Measurements from ENCODE around the gene SLC26A5.

SLC26A5 gene

GRCh38 chr7:103373866-103374643, 72.0 kb downstream of the SLC26A5 start:
- DNase-seq (ENCODE audit: insufficient read length, low spot score), result no peak
- no peak for TF ChIP-seq CTCF (IDR thresholded peaks at IDR 0.05; ENCODE audit: insufficient read depth, missing control alignments)
- no peak for FAIRE-seq

- TF ChIP-seq CTCF (IDR thresholded peaks at IDR 0.05; ENCODE audit: insufficient read depth, missing control alignments), result no peak
These were observed 76.6 kb downstream of the SLC26A5 start for GRCh38 chr7:103369432-103369831.

GRCh38 chr7:103349805-103350204, 96.2 kb downstream of the SLC26A5 start:
- FAIRE-seq (no peak), DNase-seq (ENCODE audit: insufficient read length, low spot score) (no peak)
- no peak for TF ChIP-seq CTCF (IDR thresholded peaks at IDR 0.05; ENCODE audit: insufficient read depth, missing control alignments)

More at GRCh38 chr7:103369432-103369831, 76.6 kb downstream of the SLC26A5 start:
- FAIRE-seq (no peak), DNase-seq (ENCODE audit: insufficient read length, low spot score) (no peak)

GRCh38 chr7:103348959-103349358, 97.0 kb downstream of the SLC26A5 start:
- DNase-seq (ENCODE audit: insufficient read length, low spot score) (no peak), FAIRE-seq (no peak)
- no peak for TF ChIP-seq CTCF (IDR thresholded peaks at IDR 0.05; ENCODE audit: insufficient read depth, missing control alignments)

- TF ChIP-seq CTCF (IDR thresholded peaks at IDR 0.05; ENCODE audit: insufficient read depth, missing control alignments), result no peak
- FAIRE-seq (no peak), DNase-seq (ENCODE audit: insufficient read length, low spot score) (no peak)
These were observed 97.6 kb downstream of the SLC26A5 start for GRCh38 chr7:103348452-103348851.

GRCh38 chr7:103347507-103348267, 98.3 kb downstream of the SLC26A5 start, which contains the start of gene PSMC2:
Gene PSMC2 (plus strand): TSS chr7:103347643. CDS start chr7:103347712, 69 bp downstream.
- DNase-seq (ENCODE audit: insufficient read length, low spot score) (peak; percentile 63), FAIRE-seq (no peak)
- TF ChIP-seq CTCF (IDR thresholded peaks at IDR 0.05; ENCODE audit: insufficient read depth, missing control alignments), result no peak

Measured in D721Med (cell line).